ENCODE data around the gene KRTAP3-3. TPM values are rescaled to one million over a fixed set of nuclear protein-coding genes. Genes with fewer than 3 reads are reported as not detected.

The KRTAP3-3 gene
- total and polyA plus RNA-seq, 2 of the 8 experiments (the other 6 are each of a cell fraction or from before 2014, with no cell fraction given) = not detected

DNA sequence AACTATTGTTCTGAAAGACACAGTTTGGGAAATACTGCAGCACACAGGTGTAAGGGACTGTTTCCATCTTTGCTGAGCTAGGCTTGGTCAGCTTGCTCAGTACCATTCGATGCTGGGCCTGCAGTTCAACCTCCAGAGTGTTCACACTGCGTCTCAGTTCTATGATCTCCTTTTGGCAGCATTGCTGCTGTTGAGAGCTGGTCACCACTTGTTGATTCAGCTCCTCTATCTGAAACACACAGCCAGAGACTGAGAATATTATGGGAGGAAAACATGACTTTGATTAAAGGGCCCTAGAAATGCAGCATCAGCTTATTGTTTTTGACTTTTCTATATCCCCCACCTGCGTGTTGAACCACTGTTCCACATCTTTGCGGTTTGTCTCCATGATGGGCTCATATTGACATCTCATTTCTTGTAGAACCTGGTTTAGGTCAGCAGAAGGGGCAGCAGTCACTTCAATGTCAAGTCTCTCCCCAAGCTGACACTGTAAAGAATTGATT lies 31.9 kb downstream of the KRTAP3-3 start:
- Histone ChIP-seq H4K5ac (ENCODE audit: insufficient read length, low read depth, low read length) (no peak overlapping the region), H3K79me1 (ENCODE audit: low read depth, low read length) (no peaks in the 10 kb centered on the region), H4K8ac (ENCODE audit: extremely low read depth, insufficient read depth, low read length) (no peak overlapping the region), H2AFZ (ENCODE audit: low read length) (no peak overlapping the region), H4K20me1 (replicated peaks in 1 of 2; ENCODE audit: control insufficient read depth in 1 of 2, insufficient read depth in 2 of 2, low read length in 2 of 2) (no peaks in the 10 kb centered on the region), H4K91ac (replicated peaks; ENCODE audit: insufficient read length, low read length) (no peak overlapping the region), H3K4me1 (replicated peaks in 1 of 4; ENCODE audit: control insufficient read depth in 3 of 4, insufficient read depth in 4 of 4, low read length in 3 of 4) (peaks cover 0 to 7% (median 0%) of the 10 kb centered on the region in 4 experiments; a peak in 2 of 7 replicates), H2BK5ac (ENCODE audit: low read depth, low read length) (no peak overlapping the region), H3K9me3 (ENCODE audit: insufficient read depth in 2 of 2, low read depth in 1 of 2, low read length in 1 of 2) (no peaks in the 10 kb centered on the region), H2BK15ac (ENCODE audit: low read length) (no peak overlapping the region), H3K36me3 (ENCODE audit: control insufficient read depth in 2 of 4, insufficient read depth in 4 of 4, low read length in 3 of 4) (no peaks in the 10 kb centered on the region), H2BK12ac (ENCODE audit: low read depth, low read length) (no peak overlapping the region), H3K18ac (ENCODE audit: extremely low read depth, low read length) (no peak overlapping the region), H2AK5ac (ENCODE audit: low read depth, low read length) (no peak overlapping the region; the same call in 1 of the 2 replicates), H2BK20ac (ENCODE audit: low read length) (no peak overlapping the region), H3K4me2 (ENCODE audit: insufficient read depth in 1 of 2, low read depth in 2 of 2, low read length in 2 of 2) (no peak overlapping the region), H3K79me2 (ENCODE audit: control insufficient read depth in 1 of 2, insufficient read depth in 2 of 2, low read length in 2 of 2) (no peaks in the 10 kb centered on the region), H3K4ac (replicated peaks; ENCODE audit: insufficient read length, low read depth, low read length) (no peak overlapping the region), H3K4me3 (ENCODE audit: extremely low read depth in 1 of 4, insufficient read depth in 2 of 4, low read depth in 3 of 4, low read length in 4 of 4) (no peak overlapping the region), H3K56ac (replicated peaks; ENCODE audit: insufficient read length, low read depth, low read length) (no peak overlapping the region), H3K27me3 (replicated peaks in 1 of 4; ENCODE audit: control insufficient read depth in 3 of 4, extremely low read depth in 1 of 4, insufficient read depth in 3 of 4, low read length in 3 of 4) (no peaks in the 10 kb centered on the region), H3K23me2 (ENCODE audit: low read depth, low read length) (no peaks in the 10 kb centered on the region), H2BK120ac (replicated peaks; ENCODE audit: low read depth, low read length) (no peak overlapping the region), H3K9ac (replicated peaks in 1 of 4; ENCODE audit: extremely low read depth in 1 of 4, low read depth in 3 of 4, low read length in 3 of 4) (no peak overlapping the region), H3K27ac (ENCODE audit: low read depth, low read length) (no peak overlapping the region), H3K14ac (ENCODE audit: insufficient read length) (no peak overlapping the region), H3K23ac (ENCODE audit: insufficient read length) (no peak overlapping the region)
- WGBS, 2 experiments (ENCODE audit: extremely low coverage in 1 of 2, insufficient coverage in 1 of 2, insufficient read length in 1 of 2, insufficient replicate concordance in 2 of 2, low coverage in 1 of 2, low lambda C conversion rate in 2 of 2, missing lambda C conversion rate in 1 of 2) = 100% methylated on average over 4 of the region's 4 CpGs; no CpG with 5 or more reads in 1 of the 2 experiments
- no peak for FAIRE-seq
- TF ChIP-seq RBBP5 (IDR thresholded peaks at IDR 0.05; ENCODE audit: borderline replicate concordance, low read depth, low read length) (no peak), EZH2 (IDR thresholded peaks at IDR 0.05; ENCODE audit: low read depth, low read length, severe bottlenecking) (no peak), YY1 (IDR thresholded peaks at IDR 0.05; ENCODE audit: low read depth, low read length) (no peak), RFX5 (IDR thresholded peaks at IDR 0.05; ENCODE audit: borderline replicate concordance, low read depth, low read length) (no peak), JUND (IDR thresholded peaks at IDR 0.05; ENCODE audit: low read length) (no peak), NRF1 (IDR thresholded peaks at IDR 0.05; ENCODE audit: low read depth, low read length) (no peak), PHF8 (conservative IDR thresholded peaks at IDR 0.05; ENCODE audit: low read depth, low read length) (no peak), SRF (IDR thresholded peaks at IDR 0.05; ENCODE audit: low read depth, low read length) (no peak), BRCA1 (IDR thresholded peaks at IDR 0.05; ENCODE audit: low read depth, low read length) (no peak)
- TF ChIP-seq, protein P1, sequence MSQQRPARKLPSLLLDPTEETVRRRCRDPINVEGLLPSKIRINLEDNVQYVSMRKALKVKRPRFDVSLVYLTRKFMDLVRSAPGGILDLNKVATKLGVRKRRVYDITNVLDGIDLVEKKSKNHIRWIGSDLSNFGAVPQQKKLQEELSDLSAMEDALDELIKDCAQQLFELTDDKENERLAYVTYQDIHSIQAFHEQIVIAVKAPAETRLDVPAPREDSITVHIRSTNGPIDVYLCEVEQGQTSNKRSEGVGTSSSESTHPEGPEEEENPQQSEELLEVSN (IDR thresholded peaks at IDR 0.05) = no peak
- ChIA-PET CTCF (ENCODE audit: partially characterized antibody) (interaction anchor here (1.1 to 5.0 kb wide), 5 partner anchors 10 to 525 kb away, joined by 3 to 34 read pairs (median 10); no protein-coding TSS in a partner anchor), POLR2A (ENCODE audit: partially characterized antibody) (no interaction called here)
- DNase-seq (ENCODE audit: low read depth in 1 of 2, low spot score in 2 of 2) = no peak
